SIG-M5 treated with dmso at 0.1 percent for 504 hours (cell line): ENCODE results near the gene PHPT1.
"Not testable (repeated sequence)": the region's sequence is repeated elsewhere in the genome, so short reads cannot be mapped to it uniquely, and the experiment has no call there.

ENCODE experiments used
- DNase-seq: peaks from one replicate; lab custom pipeline; 2025; ENCODE audit not compliant: unreplicated experiment; lab: John Stamatoyannopoulos, UW

PHPT1 gene

DNA sequence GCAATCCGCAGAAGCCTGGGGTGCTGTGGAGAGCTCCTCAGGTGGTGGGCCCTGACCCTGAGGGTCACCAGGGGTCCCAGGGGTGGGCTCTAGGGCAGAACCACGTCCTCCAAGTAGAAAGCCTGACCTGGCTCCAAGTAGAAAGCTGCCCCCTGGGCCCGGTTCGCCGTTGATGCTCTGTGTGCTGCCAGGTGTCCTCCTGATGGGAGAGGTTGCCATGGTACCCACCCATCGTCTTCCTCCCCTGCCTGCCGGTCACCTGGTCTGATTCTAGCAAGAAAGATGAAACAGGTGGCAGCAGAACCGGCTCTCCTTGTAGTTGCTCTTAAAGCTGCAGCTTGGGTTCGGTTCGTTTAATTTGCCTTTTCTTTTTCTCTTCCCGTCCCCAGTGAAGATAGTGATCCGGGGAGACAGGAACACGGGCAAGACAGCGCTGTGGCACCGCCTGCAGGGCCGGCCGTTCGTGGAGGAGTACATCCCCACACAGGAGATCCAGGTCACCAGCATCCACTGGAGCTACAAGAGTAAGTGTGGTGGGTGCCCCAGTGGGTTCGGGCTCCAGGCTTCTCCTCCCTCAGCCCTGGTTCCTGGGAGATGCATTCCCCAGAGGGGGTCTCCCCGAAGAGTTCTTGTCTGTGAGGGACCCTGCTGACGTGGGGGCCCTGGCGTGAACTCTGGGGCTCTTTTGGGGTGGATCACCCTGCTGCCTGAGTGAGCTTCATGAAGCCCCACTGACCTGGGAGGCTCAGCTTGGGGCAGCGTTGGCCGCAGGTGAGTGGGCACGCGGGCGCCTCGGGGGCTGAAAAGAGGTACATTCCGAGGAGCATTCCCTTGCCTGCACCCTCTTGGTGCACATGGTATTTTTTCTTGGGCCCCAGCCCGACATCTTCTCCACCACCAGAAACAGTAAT, 25.8 kb upstream of the PHPT1 start:
- DNase-seq: peak; percentile 21

DNA sequence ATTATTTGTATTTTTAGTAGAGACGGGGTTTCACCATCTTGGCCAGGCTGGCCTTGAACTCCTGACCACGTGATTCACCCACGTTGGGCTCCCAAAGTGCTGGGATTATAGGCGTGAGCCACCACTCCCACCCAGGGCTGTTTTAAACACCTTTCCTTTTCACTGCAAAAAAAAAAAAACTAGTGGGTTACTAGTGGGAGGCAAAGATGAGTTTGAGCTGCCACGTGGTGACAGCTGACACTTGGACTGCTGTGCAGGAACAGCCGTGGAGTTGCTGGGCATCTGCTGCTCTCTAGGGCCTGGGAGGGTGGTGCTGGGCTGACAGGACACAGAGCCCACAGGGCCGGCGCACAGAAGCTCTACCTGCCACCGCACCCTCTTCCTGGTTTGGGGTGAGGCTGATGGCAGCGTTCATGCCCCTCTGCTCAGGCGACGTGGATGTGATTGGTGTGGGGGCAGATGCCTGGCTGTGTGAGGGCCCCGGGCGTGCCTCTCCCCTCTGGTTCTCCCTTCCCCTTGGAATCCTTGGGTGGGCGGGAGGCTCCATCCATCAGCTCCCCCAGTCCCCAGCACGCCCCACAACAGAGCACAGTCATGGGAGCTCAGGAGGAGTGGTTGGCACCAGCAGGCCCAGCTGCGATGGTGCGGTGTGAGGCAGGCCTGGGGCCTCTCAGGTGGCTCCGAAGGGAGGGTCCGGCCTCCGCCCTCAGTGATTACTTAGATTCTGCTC, 24.5 kb upstream of the PHPT1 start:
- DNase-seq: no peak

DNA sequence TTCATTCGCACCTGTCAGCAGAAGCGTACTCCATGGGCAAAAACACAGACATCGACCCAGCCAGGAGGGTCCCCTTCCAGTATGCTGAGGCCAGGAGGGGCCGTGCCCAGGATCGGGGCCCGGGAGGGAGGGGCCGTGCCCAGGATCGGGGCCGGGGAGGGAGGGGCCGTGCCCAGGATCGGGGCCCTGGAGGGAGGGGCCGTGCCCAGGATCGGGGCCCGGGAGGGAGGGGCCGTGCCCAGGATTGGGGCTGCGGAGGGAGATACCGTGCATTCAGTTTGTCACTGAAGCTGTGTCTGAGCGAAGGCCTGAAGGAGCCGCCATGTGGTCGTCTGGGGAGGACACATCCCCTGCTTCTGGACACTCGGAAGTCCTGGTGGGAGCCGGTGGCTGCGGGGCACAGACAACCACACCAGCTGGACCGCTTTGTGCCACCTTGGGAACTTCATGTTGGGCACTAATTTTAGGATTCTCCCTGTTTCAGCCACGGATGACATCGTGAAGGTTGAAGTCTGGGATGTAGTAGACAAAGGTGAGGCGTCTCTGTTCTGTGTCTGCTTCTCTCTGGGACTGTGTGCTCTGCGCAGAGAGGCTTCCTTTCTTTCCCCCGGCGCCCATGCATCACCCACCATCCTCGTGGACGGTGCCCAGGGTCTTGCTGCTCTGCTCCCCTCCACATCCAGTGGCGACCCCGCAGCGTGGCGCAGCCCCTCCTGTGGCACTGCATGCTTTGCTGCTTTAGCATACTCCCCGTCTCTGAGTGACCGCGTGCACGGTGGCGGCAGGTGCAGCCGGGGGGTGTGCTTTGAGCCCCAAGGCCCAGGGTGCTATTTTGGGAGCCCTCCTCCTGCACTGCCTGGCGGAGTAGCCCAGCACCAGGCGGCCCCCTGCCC, 23.7 kb upstream of the PHPT1 start:
- no peak for DNase-seq

DNA sequence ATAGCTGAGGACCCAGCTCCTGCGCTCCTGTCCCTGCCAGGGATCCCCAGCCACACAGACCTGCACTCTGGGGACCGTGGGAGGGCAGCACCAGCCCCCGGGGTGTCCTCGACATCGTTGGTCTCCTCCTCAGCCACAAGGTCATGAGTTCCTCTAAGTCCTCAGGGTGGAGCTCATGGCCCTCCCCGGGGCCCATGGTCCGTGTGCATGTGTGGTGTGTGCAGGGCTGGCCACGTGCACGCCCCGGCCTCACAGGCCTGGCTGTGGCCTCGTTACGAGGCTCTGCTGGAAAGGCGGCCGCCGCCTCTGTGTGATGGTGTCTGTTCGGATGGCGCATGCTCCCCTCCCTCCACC, 23.0 kb upstream of the PHPT1 start:
- no peak for DNase-seq

DNA sequence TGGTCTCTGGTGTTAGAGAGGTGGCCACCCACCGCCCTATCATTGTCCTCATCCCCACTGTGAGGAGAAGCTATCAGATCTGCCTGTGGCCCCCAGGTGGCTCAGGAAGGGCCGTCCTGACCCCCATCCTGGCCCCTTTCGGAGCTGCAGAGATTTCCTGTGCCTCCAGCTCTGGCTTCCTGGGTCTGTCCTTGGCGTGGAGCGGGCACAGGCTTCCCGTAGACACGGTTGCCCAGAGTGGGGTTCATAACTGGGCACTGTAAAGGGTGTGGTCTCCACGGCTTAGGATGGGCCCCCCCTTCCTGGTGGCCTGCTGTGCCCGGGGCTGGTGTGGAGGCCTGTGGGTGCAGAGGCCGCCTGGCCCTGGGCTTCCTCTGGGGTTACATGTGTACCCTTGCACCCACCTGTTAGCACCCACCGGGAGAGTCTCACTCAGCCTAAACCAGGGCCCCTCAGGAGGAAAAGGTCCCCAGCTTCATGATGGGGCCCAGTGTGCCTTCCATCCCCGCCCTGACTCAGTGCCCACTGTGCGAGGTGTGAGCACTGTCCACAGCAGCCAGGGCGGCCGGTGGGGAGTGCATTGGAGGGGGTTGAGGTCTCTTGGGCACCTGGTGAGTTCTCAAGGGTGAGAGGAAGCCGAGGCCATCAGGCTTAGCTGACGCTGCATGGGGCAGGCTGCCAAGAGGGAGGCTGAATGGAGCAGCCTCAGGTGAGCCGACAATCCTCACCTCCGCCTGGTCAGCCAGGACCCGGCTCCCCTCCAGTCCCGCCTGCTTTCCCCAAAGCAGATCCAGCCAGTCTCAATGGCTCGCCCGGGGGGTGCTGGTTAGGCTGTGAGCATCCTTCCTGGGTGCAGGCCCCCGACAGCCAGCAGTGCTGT, 22.3 kb upstream of the PHPT1 start:
- DNase-seq: no peak

DNA sequence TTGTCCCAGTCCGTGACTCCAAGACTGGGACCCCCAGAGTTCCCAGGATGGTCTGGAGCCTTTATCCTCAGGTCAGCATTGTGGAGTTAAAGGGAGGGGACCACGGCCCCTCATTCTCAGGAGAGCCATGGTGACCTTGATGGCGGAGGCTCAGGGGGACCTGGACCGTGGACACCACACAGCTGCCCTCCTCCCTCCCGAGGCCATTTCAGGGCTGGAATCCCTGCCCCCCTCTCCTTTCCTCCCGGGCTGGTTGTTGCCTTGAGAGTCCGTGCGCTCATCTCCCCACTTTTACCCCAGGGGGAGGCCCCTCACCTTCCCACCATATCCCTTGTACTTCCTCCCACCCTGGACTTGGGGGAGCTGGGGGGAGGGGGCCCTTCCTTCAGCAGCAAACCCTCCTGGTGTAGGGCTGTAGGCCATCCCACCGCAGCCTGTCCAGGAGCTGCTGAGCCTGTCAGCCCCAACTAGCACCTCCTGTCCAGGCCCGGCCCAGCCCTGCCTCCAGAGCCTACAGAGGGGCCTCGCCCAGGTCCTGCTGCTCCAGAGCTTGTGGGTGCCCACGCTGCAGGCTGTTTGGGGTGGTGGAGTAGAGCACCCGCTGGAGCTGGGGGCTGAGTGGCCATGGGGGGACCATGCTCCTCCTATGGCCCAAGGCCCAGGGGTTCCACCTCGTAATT, 21.3 kb upstream of the PHPT1 start:
- no peak for DNase-seq

DNA sequence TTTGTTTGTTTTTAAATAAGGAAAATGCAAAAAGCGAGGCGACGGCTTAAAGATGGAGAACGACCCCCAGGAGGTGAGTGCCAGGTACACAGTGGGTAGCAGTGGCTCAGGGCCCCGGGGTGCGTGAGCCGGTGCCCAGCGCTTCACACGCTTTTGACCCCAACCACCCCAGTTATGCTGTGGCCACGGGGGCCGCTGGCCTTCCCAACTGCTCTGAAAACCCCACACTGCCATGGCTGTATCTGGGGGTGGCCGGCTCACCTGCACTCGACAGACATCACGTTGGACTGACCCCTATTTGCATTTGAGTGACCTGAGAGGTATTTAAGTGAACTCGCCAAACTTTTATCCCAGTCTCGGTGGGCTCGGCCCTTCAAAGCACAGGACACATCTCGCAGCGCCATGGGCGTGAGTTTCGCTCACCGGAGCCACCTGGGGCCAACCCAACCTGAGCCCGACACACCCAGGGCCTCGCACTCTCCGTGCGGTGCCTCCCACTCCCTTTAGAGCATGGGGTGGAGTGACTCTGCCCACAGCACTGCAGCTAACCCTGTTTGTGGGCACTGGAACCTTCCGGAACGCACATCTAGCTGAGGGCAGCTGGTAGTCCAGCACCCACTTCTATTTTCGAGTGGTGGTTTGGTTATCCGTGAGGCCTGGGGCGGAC, 20.6 kb upstream of the PHPT1 start:
- DNase-seq: no peak

DNA sequence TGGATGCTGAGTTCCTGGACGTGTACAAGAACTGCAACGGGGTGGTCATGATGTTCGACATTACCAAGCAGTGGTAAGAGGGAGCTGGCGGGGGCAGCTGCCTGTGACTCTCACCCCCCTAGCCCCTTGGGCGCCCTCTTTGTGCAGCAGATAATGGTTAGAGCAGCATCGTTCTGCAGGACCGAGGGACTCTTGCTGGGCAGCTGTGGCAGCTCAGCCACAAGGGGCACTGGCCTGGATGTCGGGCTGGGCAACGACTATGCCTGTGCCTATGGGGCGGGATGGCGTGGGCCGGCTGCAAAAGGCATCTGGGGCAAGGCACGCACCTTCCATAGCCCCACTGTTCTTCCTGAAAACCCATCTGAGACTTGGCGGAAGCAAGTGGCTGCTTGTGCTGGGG, 19.8 kb upstream of the PHPT1 start:
- DNase-seq: no peak

DNA sequence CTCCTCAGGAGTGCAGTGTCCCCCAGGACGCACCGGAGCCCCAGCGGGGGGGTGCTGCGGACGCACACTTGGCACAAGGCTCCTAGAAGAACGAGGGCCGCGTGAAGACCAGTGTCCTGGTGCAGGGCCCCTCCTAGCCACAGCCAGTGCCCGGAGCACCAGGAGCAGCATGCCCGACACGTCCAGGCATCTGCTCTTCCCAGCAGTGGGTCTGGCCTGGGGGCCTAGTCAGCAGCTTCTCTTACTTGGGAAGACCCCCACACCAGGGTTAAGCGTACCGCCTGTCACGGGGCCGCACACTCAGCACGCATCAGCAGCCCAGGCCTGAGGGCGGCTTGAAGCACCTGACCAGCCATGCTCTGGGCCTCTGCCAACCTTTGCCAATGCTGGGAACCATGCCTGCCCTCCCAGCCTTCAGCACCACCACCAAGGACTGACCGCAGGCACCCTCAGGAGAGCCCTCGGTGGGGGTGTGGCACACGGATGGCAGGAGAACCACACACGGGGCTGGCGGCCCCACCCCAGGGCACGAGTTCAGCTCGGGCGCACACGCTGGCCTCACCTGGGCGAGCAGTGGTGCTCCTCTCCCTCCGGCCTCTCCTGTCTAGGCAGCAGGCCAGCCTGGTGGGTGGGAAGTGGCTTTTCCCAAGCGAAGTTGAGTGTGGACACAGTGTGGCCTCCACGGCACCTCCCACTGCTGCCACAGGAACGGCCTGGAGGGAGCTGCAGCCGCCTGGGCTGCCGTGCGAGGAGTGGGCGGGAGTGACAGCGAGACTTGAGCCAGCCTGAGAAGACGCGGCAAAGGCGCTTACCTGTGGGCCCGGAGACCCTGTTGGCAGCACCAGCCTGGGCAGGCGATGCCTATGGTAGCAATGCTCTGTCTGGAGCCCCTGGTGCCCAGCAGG, 19.0 kb upstream of the PHPT1 start:
- DNase-seq: no peak

DNA sequence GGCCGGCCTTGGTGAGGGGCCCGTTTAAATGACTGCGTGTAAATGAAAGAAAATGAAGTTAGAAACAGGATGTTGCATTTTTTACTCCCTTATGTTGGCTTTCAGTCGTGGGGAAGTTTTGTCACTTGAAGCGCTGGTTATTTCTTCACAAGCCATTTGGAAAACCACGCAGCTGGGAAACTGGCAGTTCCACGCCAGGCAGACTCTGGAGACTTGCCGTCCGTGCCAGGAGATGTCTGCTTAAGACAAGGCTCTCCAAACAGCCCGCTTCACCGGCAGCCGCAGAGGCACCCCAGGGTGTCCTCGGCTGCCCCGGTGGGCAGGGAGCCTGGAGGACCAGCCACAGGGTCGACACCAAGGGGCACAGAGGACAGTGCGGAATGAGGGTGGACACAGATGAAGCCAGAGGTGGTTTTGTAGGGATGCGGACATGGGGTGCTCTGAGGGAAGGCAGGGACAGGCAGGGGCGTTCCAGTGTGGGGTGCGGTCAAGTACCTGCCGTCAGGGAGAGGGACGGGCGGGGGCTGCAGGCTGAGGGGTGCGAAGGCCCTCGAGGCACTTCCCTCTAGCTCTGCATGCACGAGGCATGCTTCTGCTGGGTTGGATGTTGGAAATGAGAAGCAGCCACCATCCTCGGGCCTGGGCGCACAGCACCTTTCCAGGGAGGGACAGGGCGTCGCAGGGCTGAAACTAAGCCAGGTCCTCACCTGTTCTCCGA, 18.0 kb upstream of the PHPT1 start:
- DNase-seq: no peak

DNA sequence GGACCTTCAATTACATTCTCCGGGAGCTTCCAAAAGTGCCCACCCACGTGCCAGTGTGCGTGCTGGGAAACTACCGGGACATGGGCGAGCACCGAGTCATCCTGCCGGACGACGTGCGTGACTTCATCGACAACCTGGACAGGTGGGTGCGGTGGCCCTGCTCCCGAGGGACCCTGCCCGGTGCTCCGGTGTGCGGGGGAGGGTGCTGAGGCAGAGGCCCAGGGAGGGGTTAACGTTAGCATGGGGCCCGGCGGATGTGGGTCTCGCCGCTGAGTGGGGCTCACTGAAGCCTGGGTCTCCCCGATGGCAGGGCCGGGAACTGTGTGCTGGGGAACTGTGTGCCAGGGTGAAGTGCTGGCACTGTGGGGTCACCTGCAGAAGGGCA, 17.5 kb upstream of the PHPT1 start:
- DNase-seq: no peak

DNA sequence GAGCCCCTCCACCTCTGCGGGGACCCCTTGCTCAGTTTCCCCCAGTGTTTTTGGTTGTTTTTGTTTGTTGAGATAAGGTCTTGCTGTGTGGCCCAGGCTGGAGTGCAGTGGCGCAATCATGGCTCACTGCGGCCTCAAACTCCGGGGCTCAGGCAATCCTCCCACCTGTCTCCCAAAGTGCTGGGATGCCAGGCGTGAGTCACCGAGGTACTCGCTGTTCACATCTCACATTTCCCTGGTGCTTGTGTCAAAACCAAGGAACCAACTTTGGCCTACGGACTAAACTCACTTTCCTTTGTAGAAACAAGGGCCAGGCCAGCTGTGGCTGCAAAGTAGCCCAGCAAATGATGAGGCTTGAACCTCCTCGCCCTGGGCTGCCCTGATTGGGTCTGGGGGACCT, 16.6 kb upstream of the PHPT1 start:
- no peak for DNase-seq

DNA sequence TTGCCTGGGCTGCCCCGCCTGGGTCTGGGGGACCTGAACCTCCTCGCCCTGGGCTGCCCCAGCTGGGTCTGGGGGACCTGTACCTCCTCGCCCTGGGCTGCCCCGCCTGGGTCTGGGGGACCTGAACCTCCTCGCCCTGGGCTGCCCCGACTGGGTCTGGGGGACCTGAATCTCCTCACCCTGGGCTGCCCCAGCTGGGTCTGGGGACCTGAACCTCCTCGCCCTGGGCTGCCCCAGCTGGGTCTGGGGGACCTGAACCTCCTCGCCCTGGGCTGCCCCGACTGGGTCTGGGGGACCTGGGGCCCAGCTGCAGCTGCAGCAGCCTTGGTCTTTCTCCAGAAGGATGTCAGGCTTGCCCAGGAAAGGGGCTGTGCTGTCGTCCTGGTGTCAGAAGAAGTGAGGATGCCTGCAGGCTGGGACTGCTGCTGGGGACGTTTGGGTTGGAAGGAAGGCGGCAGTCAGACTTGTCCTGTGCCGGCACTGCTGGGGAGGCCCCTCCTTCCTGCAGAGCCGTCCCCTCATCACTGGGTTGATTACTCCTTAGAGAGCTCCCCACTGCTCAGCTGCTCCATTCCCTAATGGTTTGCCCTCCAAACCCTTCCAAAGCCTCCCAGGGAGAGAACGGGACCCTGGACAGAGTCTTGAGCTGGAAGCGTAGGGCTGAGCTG, 15.7 kb upstream of the PHPT1 start:
- DNase-seq: not testable (repeated sequence)

DNA sequence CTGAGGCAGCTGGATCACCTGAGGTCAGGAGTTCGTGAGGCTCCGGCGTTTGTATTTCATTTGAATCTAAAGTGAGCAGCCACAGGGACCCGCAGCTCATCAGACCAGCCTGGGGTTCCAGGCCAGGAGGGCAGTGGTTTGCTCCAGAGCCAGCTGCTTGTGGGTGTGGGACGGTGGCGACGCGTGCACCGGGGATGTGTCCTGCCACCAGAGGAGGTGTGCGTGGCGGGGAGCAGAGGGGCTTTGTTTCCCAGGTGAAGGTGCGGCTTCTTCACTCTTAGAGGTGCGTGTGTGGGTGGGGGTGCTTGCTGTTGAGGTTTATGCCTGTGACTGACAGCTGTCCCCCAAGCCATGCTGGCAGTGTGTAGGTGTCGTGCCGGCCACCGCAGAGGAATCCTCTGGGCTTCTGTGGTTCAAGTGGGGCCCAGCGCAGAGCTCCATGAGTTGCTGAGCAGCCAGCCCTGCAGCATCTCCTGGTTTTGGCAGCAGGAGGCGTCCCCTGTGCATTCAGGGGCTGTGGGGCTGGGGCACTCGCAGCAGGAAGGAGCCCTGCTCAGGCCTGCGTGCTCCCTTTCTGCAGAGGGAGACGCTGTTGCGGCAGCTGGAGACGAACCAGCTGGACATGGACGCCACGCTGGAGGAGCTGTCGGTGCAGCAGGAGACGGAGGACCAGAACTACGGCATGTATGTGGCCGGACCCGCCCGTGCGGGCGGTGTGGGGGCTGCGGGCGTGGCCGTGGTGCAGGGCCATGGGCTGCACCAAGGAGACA, 13.9 kb upstream of the PHPT1 start:
- DNase-seq: no peak

DNA sequence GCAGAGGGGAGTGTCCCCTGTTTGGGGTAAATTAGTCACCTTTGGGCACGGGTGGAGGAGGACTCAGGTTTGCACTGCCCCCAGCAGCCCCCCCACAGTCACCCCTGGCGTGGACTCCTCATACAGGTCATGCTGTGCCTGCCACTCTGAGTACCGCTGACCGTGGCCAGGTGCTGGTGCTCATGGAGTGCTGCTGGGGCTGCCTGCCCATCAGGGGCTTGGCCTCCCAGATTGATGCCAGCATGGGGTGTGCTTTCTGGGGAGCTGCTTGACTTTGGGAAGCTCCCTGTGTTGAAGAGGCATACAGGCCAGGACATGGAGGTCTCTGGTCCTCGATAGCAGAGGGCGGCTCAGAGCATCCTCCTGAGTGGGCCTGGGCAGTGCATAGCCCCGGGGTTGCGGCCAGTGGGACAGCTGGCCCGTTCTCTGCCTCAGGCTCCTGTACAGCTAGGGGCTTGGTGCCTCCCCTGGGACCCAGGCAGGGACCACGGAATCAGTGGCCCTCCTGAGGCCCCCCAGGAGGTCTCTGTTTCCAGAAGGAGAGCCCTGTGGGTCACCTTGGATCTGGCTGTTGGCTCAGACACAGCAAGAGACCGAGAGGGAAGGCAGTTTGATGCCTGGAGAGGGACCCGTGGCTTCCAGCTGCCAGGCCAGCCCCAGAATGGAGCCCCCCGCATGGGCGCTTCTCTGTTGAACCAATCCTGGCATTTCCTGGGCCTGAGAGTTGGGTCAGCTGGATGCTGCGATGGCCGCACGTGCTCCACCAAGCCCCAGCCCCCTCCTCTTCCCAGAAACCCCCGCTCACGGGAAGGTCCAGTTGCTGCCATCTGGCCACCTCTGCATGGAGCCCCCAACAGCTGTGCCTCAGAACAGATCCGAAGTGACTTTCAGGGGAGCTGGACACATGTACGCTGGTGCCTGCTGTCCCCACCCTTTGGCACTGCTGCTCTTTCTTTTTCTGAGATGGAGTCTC, 13.0 kb upstream of the PHPT1 start:
- no peak for DNase-seq
